ENCODE measurements around the gene SREBF2.

GRCh38 chr22:41874090-41874489, 41.2 kb downstream of the SREBF2 start:
- TF ChIP-seq CTCF (IDR thresholded peaks at IDR 0.05; ENCODE audit: low read length): no peak
- no peak for TF ChIP-seq EZH2 (IDR thresholded peaks at IDR 0.05; ENCODE audit: borderline replicate concordance, low read length)
